Esophagus muscularis mucosa (tissue), 4 donors: ENCODE results near the gene SEL1L.

Experiments
- CTCF ChIP-seq, 3 experiments: fragments of 200-600 bp in 2 of 3; fragments of 450-650 bp in 1 of 3; sonication (generic) in 2 of 3; IDR thresholded peaks; one replicate each; pipeline ENCODE4 v1.5.1; 2017 to 2019; ENCODE audit warnings: antibody characterized with exemption in 3 of 3, mild to moderate bottlenecking in 2 of 3, moderate library complexity in 1 of 3
- EP300 ChIP-seq: sonication (generic); formaldehyde crosslinking; IDR thresholded peaks from one replicate; pipeline ENCODE4 v1.6.1; 2017; ENCODE audit warnings: antibody characterized with exemption
- POLR2A ChIP-seq: fragments of 450-650 bp; IDR thresholded peaks from one replicate; pipeline ENCODE4 v1.6.1; 2017; ENCODE audit warnings: antibody characterized with exemption, moderate library complexity, mild to moderate bottlenecking, low read depth

GRCh38 chr14:81478446-81478845, 55.2 kb downstream of the SEL1L start:
- no peak for TF ChIP-seq CTCF (IDR thresholded peaks at IDR 0.05)
- no peak for TF ChIP-seq POLR2A
- TF ChIP-seq EP300: no peak
